ENCODE data around the gene ARHGEF33. TPM values are rescaled to one million over a fixed set of nuclear protein-coding genes. Genes with fewer than 3 reads are reported as not detected.

The ARHGEF33 gene
- polyA plus RNA-seq, 2 of the 4 experiments (the other 2 are of a cell fraction): 0.08 to 0.23 TPM

DNA sequence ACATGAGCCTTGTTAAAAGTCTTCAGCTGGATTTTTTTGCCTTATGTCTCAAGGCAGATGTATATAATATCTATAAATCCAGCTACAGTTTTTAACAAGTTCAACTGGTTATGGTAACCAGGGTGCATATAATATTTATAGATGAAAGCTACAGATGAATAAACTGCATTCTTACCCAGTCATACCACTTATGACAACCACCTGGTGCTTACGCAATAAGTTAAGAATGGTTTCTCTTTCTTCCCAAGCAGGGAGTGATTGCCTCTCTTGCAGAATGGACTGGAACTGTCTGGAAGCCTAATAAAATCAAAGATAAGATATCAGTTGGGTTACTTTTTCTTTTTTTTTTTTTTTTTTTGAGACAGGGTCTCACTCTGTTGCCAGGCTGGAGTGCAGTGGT, 33.5 kb upstream of the ARHGEF33 start:
- DNase-seq (ENCODE audit: low read depth in 1 of 2, low spot score in 1 of 2): no peak
- ATAC-seq: no peak

DNA sequence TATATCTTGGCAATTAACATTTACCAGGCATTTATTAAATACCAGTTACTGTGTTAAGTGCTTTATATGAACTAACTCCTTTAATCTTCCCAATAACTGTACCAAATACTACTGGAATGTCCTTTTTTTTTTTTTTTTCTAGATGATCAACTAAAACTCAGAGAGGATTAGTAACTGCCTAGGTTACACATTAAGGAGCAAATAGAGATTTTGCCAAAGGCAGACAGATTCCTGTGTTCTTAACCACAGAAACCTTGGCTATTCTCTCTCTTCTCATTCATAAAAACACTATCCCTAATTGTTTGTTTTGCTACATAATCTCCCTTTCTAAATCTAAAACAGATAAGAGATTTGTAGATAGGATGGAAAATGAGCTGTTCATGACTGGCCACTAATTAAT, 27.2 kb upstream of the ARHGEF33 start:
- FAIRE-seq (no peak), ATAC-seq (no peak), DNase-seq (ENCODE audit: low read depth in 1 of 2, low spot score in 1 of 2) (no peak)
- POLR2A ChIA-PET: no interaction called here
- Histone ChIP-seq H3K9me3 (peaks cover 2% of the 10 kb centered on the region; the same call in 1 of the 3 replicates), H3K4me1 (no peaks in the 10 kb centered on the region), H3K27ac (no peak overlapping the region), H3K4me2 (no peak overlapping the region), H3K4me3 (no peak overlapping the region)
- TF ChIP-seq ESRRA (IDR thresholded peaks at IDR 0.05; ENCODE audit: borderline replicate concordance, low read length): no peak
- no peak for TF ChIP-seq CBX8 (IDR thresholded peaks at IDR 0.05)
- TF ChIP-seq ZNF302 (CRISPR knock-in tag; IDR thresholded peaks at IDR 0.05): no peak
- TF ChIP-seq NR3C1 (IDR thresholded peaks at IDR 0.05): no peak
- CTCF ChIA-PET: no interaction called here

More for the DNA sequence above, 33.5 kb upstream of the ARHGEF33 start:
- no peak overlapping the region for H3K4me3 ChIP-seq
- H3K4me1 ChIP-seq: no peaks in the 10 kb centered on the region
- 91% methylated on average over 1 of the region's 1 CpG for WGBS (ENCODE audit: missing lambda C conversion rate)
- no peak overlapping the region for H3K4me2 ChIP-seq
- no peak for FAIRE-seq
- peaks cover 2% of the 10 kb centered on the region; the same call in 1 of the 3 replicates for H3K9me3 ChIP-seq
- ChIA-PET POLR2A (interaction anchor here (1.1 kb wide), 1 partner anchor 105 kb away, joined by 3 read pairs; the partner anchor contains the start of gene SRSF7), CTCF (no interaction called here)
- no peak overlapping the region for H3K27ac ChIP-seq
- peak; percentile 41 to 76; a peak in 3 of 4 replicates for TF ChIP-seq CEBPB (IDR thresholded peaks at IDR 0.05)
- TF ChIP-seq RFX5 (IDR thresholded peaks at IDR 0.05): no peak

DNA sequence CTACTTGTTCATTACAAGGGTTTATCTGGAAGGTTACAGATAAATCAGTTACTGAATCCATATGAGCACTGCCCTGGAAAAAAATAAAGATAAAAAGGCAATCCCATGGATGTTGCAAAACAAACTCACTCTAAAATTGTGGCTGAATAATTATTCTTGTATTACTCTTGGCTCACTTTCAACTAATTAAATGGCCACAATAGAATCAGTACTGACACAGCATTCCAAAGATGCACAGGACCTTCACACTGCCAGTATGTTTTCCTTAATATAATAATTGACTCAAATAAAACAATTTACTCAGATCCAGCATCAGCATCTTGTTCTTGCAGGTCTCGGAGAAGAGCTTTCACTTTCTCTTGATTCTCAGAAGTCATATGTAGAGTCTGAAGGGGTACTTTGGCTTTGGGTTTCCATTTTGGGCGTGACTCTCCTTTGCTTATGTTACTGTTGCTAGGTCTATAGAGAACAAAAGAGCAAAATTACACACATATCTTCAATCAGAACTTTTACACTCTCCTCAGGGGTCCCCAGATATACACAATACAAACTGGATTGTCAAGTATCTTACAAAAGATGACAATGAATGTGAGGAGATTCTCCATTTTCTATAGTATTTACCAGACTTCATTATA, 26.5 kb upstream of the ARHGEF33 start:
- ATAC-seq (no peak), FAIRE-seq (no peak), DNase-seq (ENCODE audit: low read depth in 1 of 2, low spot score in 1 of 2) (no peak)
- WGBS (ENCODE audit: missing lambda C conversion rate): 94% methylated on average over 2 of the region's 2 CpGs
- H3K4me1 ChIP-seq: no peaks in the 10 kb centered on the region
- ChIA-PET POLR2A (interaction anchor here (0.7 kb wide), 1 partner anchor 161 kb away, joined by 5 read pairs; no protein-coding TSS in a partner anchor), CTCF (no interaction called here)
- no peak for TF ChIP-seq POLR2AphosphoS2 (conservative IDR thresholded peaks at IDR 0.05; ENCODE audit: low read length)
- no peak for TF ChIP-seq POLR2A (IDR thresholded peaks at IDR 0.05; ENCODE audit: low read length)
- TF ChIP-seq EHF (CRISPR knock-in tag; IDR thresholded peaks at IDR 0.05): no peak
- H3K4me2 ChIP-seq: no peak overlapping the region
- no peak overlapping the region for H3K4me3 ChIP-seq
- H3K9me3 ChIP-seq: peaks cover 2% of the 10 kb centered on the region; the same call in 1 of the 3 replicates
- no peak overlapping the region for H3K27ac ChIP-seq

DNA sequence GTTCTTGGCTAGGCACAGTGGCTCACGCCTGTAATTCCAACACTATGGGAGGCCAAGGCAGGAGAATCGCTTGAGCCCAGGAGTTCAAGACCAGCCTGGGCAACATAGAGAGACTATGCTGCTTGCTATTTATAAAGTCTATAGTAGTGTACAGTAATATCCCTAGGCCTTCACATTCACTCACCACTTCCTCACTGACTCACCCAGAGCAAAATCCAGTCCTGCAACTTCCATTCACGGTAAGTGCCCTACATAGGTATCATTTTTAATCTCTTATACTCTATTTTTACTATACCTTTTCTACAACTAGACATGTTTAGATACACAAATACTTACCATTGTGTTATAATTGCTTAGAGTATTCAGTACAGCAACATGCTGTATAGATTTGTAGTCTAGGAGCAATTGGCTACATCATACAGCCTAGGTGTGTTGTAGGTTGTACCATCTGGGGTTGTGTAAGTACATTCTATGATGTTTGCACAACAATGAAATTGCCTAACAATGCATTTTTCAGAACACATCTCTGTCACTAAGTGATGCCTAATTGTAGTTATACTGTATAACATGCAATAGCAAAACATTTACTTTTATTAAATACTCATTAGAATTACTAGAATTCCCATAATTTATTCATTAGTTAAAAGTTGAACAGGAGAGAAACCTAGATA, 22.8 kb upstream of the ARHGEF33 start:
- Histone ChIP-seq H3K27ac (no peak overlapping the region), H3K9me3 (peaks cover 17% of the 10 kb centered on the region; the same call in 2 of the 3 replicates), H3K4me3 (no peak overlapping the region), H3K4me1 (no peaks in the 10 kb centered on the region), H3K4me2 (no peak overlapping the region)
- CTCF ChIA-PET: no interaction called here
- WGBS (ENCODE audit: missing lambda C conversion rate): 95% methylated on average over 3 of the region's 3 CpGs
- no peak for FAIRE-seq
- TF ChIP-seq, protein P1, sequence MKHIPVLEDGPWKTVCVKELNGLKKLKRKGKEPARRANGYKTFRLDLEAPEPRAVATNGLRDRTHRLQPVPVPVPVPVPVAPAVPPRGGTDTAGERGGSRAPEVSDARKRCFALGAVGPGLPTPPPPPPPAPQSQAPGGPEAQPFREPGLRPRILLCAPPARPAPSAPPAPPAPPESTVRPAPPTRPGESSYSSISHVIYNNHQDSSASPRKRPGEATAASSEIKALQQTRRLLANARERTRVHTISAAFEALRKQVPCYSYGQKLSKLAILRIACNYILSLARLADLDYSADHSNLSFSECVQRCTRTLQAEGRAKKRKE (CRISPR knock-in tag; IDR thresholded peaks at IDR 0.05; ENCODE audit: low read depth): no peak
- no peak for TF ChIP-seq POLR2A (IDR thresholded peaks at IDR 0.05; ENCODE audit: low read length)
- TF ChIP-seq, protein P2, sequence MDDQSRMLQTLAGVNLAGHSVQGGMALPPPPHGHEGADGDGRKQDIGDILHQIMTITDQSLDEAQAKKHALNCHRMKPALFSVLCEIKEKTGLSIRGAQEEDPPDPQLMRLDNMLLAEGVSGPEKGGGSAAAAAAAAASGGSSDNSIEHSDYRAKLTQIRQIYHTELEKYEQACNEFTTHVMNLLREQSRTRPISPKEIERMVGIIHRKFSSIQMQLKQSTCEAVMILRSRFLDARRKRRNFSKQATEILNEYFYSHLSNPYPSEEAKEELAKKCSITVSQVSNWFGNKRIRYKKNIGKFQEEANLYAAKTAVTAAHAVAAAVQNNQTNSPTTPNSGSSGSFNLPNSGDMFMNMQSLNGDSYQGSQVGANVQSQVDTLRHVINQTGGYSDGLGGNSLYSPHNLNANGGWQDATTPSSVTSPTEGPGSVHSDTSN (IDR thresholded peaks at IDR 0.05): no peak
- no peak for TF ChIP-seq RCOR1 (IDR thresholded peaks at IDR 0.05; ENCODE audit: low read depth, low read length)
- no peak for TF ChIP-seq MYC (IDR thresholded peaks at IDR 0.05; ENCODE audit: borderline replicate concordance, low read length)
- TF ChIP-seq, protein P3, sequence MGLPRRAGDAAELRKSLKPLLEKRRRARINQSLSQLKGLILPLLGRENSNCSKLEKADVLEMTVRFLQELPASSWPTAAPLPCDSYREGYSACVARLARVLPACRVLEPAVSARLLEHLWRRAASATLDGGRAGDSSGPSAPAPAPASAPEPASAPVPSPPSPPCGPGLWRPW (IDR thresholded peaks at IDR 0.05): no peak
- no peak for TF ChIP-seq POLR2AphosphoS2 (conservative IDR thresholded peaks at IDR 0.05; ENCODE audit: low read length)
- no peak for TF ChIP-seq HOXB5 (CRISPR knock-in tag; IDR thresholded peaks at IDR 0.05)
- no peak for TF ChIP-seq ZSCAN20 (CRISPR knock-in tag; IDR thresholded peaks at IDR 0.05)
- TF ChIP-seq, protein P4, sequence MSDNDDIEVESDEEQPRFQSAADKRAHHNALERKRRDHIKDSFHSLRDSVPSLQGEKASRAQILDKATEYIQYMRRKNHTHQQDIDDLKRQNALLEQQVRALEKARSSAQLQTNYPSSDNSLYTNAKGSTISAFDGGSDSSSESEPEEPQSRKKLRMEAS (IDR thresholded peaks at IDR 0.05): no peak
- no peak for TF ChIP-seq TP53 (CRISPR knock-in tag; IDR thresholded peaks at IDR 0.05)
- POLR2A ChIA-PET: no interaction called here
- DNase-seq (ENCODE audit: low read depth in 1 of 2, low spot score in 1 of 2): no peak
- no peak for ATAC-seq

All from A549 (cell line).